C4-2B (cell line): ENCODE data around the gene VSX2.
A peak's percentile ranks its signal among the peaks of the same experiment; 100 is the strongest.
"Not testable (repeated sequence)": the region's sequence is repeated elsewhere in the genome, so short reads cannot be mapped to it uniquely, and the experiment has no call there.

Experiments used
- H3K27ac ChIP-seq: fragments of 450-650 bp; 2 replicates; pipeline ENCODE4 v1.5.1; 2017
- ZFX ChIP-seq: fragments of 450-650 bp; IDR thresholded peaks from 2 replicates; pipeline ENCODE4 v1.6.1; 2017
- TF ChIP-seq, protein P1 (sequence below): fragments of 450-650 bp; conservative IDR thresholded peaks from 2 replicates; pipeline ENCODE4 v1.5.1; 2017; ENCODE audit warnings: mild to moderate bottlenecking

Gene VSX2

DNA sequence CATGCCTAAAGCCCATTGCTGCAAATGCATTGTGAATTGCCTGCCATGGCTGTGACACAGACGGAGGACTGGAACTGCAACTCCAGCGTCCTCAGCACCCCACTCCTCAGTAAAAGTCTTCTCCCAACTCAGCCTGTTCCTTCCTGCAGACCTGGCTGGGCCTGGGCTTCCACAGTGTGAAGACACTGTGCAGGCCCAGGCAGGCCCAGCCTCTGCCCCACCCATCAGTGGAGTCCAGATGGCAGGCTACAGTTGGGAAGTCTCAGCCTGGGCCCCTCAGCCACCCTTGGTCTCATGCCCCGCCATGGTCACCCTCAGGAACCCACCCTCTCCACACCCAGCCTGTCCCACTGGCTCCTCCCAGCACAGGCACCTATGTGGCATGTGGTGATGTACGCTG is 22.0 kb downstream of the VSX2 start:
- TF ChIP-seq ZFX = no peak
- TF ChIP-seq, protein P1, sequence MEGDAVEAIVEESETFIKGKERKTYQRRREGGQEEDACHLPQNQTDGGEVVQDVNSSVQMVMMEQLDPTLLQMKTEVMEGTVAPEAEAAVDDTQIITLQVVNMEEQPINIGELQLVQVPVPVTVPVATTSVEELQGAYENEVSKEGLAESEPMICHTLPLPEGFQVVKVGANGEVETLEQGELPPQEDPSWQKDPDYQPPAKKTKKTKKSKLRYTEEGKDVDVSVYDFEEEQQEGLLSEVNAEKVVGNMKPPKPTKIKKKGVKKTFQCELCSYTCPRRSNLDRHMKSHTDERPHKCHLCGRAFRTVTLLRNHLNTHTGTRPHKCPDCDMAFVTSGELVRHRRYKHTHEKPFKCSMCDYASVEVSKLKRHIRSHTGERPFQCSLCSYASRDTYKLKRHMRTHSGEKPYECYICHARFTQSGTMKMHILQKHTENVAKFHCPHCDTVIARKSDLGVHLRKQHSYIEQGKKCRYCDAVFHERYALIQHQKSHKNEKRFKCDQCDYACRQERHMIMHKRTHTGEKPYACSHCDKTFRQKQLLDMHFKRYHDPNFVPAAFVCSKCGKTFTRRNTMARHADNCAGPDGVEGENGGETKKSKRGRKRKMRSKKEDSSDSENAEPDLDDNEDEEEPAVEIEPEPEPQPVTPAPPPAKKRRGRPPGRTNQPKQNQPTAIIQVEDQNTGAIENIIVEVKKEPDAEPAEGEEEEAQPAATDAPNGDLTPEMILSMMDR = no peak
- no peak overlapping the region for H3K27ac ChIP-seq

DNA sequence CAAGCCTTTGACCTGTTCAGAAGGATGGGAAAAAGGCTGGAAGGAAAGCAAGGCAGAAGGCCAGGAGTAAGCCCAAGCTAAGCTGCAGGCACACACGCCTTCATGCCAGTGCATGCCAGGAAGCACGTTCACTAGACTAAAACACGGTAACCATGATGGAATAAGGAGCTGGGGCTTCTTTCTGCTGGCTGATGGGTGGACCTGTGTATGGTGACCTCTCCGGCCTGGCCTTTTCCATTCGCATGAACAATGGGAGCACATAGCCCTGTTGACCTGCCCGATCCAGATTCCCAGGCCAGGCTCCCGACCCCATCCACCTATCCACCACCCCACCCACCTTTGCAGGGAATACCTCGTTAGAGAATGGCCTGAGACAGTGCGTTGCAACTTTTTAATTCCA is 22.8 kb downstream of the VSX2 start:
- no peak overlapping the region for H3K27ac ChIP-seq
- TF ChIP-seq, protein P1 = no peak
- TF ChIP-seq ZFX = no peak

DNA sequence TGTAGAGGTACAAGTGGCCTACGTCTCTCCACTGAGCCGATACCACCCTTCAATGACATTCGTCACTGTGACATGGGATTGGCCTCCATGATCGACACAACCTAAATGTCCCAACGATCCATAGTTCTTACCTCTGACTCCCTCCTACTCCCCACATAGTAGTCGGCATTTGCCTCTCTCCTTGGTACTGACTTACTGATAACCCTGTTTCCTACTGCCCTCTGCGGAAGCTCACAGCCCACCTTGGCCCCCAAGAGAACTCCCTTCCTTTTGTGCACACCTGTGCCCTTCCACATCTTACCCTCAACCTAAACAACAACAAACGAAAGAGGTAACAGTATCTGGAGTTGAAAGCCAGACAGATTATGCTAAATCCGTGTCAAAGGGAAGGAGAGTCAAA is 23.9 kb downstream of the VSX2 start:
- TF ChIP-seq, protein P1 = no peak
- TF ChIP-seq ZFX = no peak
- H3K27ac ChIP-seq = no peak overlapping the region

DNA sequence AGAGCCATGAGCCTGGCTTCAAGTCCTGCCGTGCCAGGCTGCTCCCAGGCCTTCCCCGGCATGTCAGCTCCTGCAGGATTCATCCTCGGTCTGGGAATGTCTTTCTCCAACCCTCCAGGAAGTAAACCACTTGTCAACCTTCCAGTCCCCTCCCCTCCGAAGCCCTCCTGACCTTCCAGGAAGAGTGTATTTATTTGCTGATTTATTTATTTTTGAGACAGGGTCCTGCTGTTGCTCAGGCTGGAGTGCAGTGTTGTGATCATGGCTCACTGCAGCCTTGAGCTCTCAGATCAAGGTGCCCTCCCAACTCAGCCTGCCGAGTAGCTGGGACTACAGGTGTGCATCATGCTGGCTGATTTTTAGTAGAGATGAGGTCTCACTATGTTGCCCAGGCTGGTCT is 24.7 kb downstream of the VSX2 start:
- H3K27ac ChIP-seq = no peak overlapping the region
- TF ChIP-seq ZFX = no peak
- TF ChIP-seq, protein P1 = no peak

DNA sequence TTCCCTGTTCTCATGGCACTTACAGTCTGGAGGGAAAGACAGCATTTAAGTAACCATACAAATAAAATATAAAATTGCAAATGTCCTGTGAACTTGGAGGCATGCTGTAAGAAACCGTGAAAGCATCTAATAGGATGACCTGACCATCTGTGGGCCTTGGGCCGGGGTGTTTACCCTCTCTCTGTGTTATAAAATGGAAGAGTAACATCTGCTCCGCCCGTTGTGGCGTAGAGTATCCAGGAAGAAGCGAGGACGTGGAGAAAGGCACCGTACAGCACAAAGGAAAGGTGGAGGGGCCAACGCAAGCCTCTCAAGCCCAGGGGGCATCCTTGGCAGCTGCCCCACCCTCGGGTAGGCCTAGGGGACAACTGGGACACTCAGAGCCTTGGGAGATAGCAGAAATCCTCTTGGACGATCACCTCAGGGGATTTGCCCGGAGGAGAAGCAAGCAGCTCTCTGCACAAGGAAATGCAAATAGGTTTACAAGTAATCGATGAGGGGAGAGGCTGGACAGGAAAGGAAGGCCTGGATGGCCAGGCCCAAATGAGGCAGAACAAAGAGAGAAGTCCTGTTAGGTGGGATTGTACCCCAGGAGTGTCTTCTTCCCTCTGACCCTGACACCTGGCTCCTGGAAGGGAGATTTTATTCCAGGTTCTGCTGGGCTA is 26.2 kb downstream of the VSX2 start:
- 0 out of 2 replicates have a peak overlapping the region, but pooled peaks have one; percentile 2 for H3K27ac ChIP-seq
- TF ChIP-seq ZFX = 0 out of 2 replicates have a peak, but pooled peaks have one; percentile 12
- TF ChIP-seq, protein P1 = no peak

DNA sequence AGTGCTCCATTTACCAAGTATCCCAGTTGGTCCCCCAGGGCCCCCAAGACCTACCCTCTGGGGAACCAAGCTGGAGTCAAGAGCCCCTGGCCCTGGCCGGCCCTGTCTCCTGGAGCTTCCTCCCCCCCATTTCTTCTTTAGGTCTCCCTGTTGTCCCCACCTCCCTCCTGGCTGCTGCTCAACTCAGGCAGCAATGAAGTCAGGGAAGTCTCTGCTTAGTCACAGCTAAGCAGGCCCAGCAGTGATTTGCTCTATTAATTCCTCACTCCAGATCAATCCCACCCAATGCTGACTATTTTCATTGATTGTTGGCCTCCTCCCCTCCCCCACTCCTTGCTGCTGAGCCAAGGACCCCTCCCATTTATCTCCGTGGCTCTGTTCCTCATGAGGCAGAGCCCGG is 28.3 kb downstream of the VSX2 start:
- H3K27ac ChIP-seq = no peak overlapping the region
- no peak for TF ChIP-seq ZFX
- TF ChIP-seq, protein P1 = no peak

DNA sequence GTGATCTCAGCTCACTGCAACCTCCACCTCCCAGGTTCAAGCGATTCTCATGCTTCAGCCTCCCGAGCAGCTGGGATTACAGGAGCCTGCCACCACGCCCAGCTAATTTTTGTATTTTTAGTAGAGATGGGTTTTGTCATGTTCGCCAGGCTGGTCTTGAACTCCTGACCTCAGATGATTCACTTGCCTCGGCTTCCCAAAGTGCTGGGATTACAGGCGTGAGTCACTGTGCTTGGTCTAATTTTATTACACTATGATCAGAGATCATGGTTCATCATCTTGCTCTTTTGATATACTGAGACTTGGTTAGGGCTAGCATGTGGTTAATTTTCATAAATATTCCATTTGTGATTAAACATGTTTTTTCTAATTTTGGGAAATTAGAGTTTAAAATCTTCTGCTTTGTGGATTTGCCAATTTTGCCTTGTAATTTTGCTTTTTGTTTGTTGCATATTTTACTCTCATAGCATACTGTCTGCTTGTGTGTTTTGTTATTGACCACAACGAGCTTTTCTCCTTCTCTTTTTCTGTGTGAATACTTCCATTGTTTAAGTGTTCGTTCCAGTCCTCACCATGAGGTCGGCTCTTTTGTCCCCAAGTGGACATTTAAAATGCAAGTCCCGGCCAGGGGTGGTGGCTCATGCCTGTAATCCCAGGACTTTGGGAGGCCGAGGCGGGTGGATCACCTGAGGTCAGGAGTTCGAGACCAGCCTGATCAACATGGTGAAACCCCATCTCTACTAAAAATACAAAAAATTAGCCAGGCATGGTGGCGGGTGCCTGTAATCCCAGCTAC is 31.3 kb downstream of the VSX2 start:
- H3K27ac ChIP-seq = not testable (repeated sequence)

DNA sequence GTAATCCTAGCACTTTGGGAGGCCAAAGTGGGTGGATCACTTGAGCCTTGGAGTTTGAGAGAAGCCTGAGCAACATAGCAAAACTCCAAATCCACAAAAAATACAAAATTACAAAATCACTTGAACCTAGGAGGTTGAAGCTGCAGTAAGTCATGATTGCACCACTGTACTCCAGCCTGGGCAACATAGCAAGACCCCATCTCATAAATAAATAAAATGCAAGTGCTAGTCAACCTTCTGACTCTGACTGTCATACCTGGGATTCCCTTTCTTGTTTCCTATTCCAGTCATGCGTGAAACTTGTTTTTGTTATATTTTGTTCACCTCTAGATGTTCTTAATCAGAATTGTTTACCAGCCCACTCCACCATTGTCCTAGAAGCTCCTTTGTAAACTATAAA is 32.1 kb downstream of the VSX2 start:
- no peak overlapping the region for H3K27ac ChIP-seq
- TF ChIP-seq, protein P1 = no peak
- TF ChIP-seq ZFX = no peak
